Measurements from ENCODE around the gene PKP4. TPM values are rescaled to one million over a fixed set of nuclear protein-coding genes. Genes with fewer than 3 reads are reported as not detected.

The PKP4 gene
- total RNA-seq, 6 donors from 2014 or later, result 37.5 to 160 (median 60.8) TPM

- no peak overlapping the region for H3K4me3 ChIP-seq
- ATAC-seq (ENCODE audit: low FRiP score in 2 of 2) (peak in 1 of 2 donors; percentile 40), DNase-seq (no peak)
- TF ChIP-seq POLR2A (IDR thresholded peaks at IDR 0.05), result no peak
- no peaks in the 10 kb centered on the region for H3K27me3 ChIP-seq
- no peaks in the 10 kb centered on the region for H3K4me1 ChIP-seq
- no peak overlapping the region for H3K27ac ChIP-seq
- no peaks in the 10 kb centered on the region for H3K9me3 ChIP-seq
- 80 to 84% methylated on average over 4 of the region's 4 CpGs for WGBS, 2 donors
- H3K36me3 ChIP-seq, result no peaks in the 10 kb centered on the region
These were observed 72.9 kb downstream of the PKP4 start for GRCh38 chr2:158529379-158530259.

GRCh38 chr2:158530829-158531228, 74.1 kb downstream of the PKP4 start:
- Histone ChIP-seq H3K4me1 (no peaks in the 10 kb centered on the region), H3K27ac (no peak overlapping the region), H3K36me3 (no peaks in the 10 kb centered on the region), H3K9me3 (no peaks in the 10 kb centered on the region), H3K27me3 (no peaks in the 10 kb centered on the region), H3K4me3 (no peak overlapping the region)
- ATAC-seq (ENCODE audit: low FRiP score in 2 of 2) (no peak), DNase-seq (no peak)
- 94 to 95% methylated on average over 1 of the region's 1 CpG for WGBS, 2 donors
- TF ChIP-seq POLR2AphosphoS5 (IDR thresholded peaks at IDR 0.05), result no peak
- TF ChIP-seq POLR2A (IDR thresholded peaks at IDR 0.05), result no peak
- no peak for TF ChIP-seq CTCF (IDR thresholded peaks at IDR 0.05)
- TF ChIP-seq EP300 (IDR thresholded peaks at IDR 0.05), result no peak

GRCh38 chr2:158533009-158533408, 76.3 kb downstream of the PKP4 start:
- TF ChIP-seq POLR2A (IDR thresholded peaks at IDR 0.05), result no peak
- no peak for TF ChIP-seq CTCF (IDR thresholded peaks at IDR 0.05)
- no peak for TF ChIP-seq EP300 (IDR thresholded peaks at IDR 0.05)
- TF ChIP-seq POLR2AphosphoS5 (IDR thresholded peaks at IDR 0.05), result no peak
- 90 to 94% methylated on average over 5 of the region's 5 CpGs for WGBS, 2 donors
- Histone ChIP-seq H3K27me3 (no peaks in the 10 kb centered on the region), H3K4me1 (peaks cover 0 to 2% (median 0%) of the 10 kb centered on the region in 4 donors), H3K4me3 (no peak overlapping the region), H3K36me3 (no peaks in the 10 kb centered on the region), H3K9me3 (no peaks in the 10 kb centered on the region), H3K27ac (no peak overlapping the region)
- ATAC-seq (ENCODE audit: low FRiP score in 2 of 2) (no peak), DNase-seq (no peak)

GRCh38 chr2:158539176-158540005, 82.6 kb downstream of the PKP4 start:
- no peak for TF ChIP-seq POLR2A (IDR thresholded peaks at IDR 0.05)
- TF ChIP-seq CTCF (IDR thresholded peaks at IDR 0.05), result no peak
- TF ChIP-seq EP300 (IDR thresholded peaks at IDR 0.05), result no peak
- no peak for TF ChIP-seq POLR2AphosphoS5 (IDR thresholded peaks at IDR 0.05)
- H3K4me1 ChIP-seq, result peaks cover 14 to 19% (median 15%) of the 10 kb centered on the region in 4 donors
- H3K27ac ChIP-seq, result peak overlapping the region in 2 of 4 donors; percentile 7 to 69
- 63 to 74% methylated on average over 3 of the region's 3 CpGs for WGBS, 2 donors
- DNase-seq (no peak), ATAC-seq (ENCODE audit: low FRiP score in 2 of 2) (no peak)
- no peak overlapping the region for H3K4me3 ChIP-seq
- no peaks in the 10 kb centered on the region for H3K27me3 ChIP-seq
- H3K36me3 ChIP-seq, result no peaks in the 10 kb centered on the region
- H3K9me3 ChIP-seq, result no peaks in the 10 kb centered on the region

GRCh38 chr2:158542577-158542976, 85.8 kb downstream of the PKP4 start:
- Histone ChIP-seq H3K9me3 (no peaks in the 10 kb centered on the region), H3K4me3 (no peak overlapping the region), H3K27me3 (no peaks in the 10 kb centered on the region), H3K36me3 (no peaks in the 10 kb centered on the region), H3K27ac (no peak overlapping the region), H3K4me1 (peaks cover 14 to 19% (median 15%) of the 10 kb centered on the region in 4 donors)
- 97 to 100% methylated on average over 1 of the region's 1 CpG for WGBS, 2 donors
- no peak for TF ChIP-seq POLR2AphosphoS5 (IDR thresholded peaks at IDR 0.05)
- no peak for TF ChIP-seq CTCF (IDR thresholded peaks at IDR 0.05)
- TF ChIP-seq POLR2A (IDR thresholded peaks at IDR 0.05), result no peak
- no peak for TF ChIP-seq EP300 (IDR thresholded peaks at IDR 0.05)
- no peak for ATAC-seq (ENCODE audit: low FRiP score in 2 of 2)
- DNase-seq, result no peak
